ENCODE results near the gene MTHFD1. TPM values are rescaled to one million over a fixed set of nuclear protein-coding genes. Genes with fewer than 3 reads are reported as not detected.

MTHFD1 gene
- total and polyA plus RNA-seq, 9 of the 15 experiments (the other 6 are each of a cell fraction or from before 2014, with no cell fraction given): 66.7 to 158 (median 90.9) TPM

DNA sequence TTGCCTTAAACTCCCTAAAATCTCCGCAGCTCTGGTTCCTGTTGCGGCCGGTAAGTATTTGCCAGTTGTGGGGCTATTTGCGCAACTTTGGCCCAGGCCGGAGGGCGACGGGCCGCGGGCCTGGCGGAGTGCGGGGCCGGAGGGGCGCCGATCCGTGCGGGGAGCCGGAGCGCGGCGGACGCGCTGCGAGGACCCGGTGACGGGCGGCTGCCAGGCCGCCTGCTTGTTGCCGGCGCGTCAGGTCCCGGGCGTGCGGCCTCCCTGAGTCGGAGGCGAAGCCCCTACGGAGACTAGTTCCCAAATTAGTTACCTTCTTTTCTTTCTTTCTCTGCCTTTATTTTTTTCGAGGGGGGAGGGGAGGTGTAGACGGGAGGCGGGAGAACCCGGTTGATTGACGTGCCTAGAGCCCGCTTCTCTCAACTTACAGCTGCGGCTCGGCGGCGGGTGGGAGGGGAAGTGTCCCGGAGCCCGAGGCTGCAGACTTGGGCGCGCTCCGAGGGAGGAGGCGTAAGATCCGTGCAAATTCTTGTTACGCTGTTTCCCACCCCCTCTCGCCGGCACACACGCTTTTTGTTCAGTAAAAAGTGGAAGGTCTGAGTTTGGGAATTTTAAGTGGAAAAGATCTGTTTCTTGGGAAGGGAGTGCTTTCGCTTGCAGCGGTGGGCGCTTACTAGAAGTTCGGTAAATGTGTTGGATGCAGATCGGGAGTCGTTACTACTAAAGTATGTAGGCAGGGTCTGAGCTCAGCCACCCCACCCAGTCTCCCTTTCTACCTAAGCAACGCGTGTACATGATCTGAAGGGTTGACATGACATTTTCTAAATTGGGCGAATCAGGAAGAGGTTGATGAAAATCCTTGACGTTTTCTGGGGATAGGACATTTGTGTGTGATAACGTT lies 117.0 kb downstream of the MTHFD1 start (continued):
- no peak for TF ChIP-seq SAFB (IDR thresholded peaks at IDR 0.05; ENCODE audit: borderline replicate concordance, low read depth, low read length)
- 0 out of 2 replicates have a peak, but pooled peaks have one; percentile 10 for TF ChIP-seq ZKSCAN1 (IDR thresholded peaks at IDR 0.05; ENCODE audit: low read depth, low read length)
- TF ChIP-seq, protein P1, sequence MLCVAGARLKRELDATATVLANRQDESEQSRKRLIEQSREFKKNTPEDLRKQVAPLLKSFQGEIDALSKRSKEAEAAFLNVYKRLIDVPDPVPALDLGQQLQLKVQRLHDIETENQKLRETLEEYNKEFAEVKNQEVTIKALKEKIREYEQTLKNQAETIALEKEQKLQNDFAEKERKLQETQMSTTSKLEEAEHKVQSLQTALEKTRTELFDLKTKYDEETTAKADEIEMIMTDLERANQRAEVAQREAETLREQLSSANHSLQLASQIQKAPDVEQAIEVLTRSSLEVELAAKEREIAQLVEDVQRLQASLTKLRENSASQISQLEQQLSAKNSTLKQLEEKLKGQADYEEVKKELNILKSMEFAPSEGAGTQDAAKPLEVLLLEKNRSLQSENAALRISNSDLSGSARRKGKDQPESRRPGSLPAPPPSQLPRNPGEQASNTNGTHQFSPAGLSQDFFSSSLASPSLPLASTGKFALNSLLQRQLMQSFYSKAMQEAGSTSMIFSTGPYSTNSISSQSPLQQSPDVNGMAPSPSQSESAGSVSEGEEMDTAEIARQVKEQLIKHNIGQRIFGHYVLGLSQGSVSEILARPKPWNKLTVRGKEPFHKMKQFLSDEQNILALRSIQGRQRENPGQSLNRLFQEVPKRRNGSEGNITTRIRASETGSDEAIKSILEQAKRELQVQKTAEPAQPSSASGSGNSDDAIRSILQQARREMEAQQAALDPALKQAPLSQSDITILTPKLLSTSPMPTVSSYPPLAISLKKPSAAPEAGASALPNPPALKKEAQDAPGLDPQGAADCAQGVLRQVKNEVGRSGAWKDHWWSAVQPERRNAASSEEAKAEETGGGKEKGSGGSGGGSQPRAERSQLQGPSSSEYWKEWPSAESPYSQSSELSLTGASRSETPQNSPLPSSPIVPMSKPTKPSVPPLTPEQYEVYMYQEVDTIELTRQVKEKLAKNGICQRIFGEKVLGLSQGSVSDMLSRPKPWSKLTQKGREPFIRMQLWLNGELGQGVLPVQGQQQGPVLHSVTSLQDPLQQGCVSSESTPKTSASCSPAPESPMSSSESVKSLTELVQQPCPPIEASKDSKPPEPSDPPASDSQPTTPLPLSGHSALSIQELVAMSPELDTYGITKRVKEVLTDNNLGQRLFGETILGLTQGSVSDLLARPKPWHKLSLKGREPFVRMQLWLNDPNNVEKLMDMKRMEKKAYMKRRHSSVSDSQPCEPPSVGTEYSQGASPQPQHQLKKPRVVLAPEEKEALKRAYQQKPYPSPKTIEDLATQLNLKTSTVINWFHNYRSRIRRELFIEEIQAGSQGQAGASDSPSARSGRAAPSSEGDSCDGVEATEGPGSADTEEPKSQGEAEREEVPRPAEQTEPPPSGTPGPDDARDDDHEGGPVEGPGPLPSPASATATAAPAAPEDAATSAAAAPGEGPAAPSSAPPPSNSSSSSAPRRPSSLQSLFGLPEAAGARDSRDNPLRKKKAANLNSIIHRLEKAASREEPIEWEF (CRISPR knock-in tag; IDR thresholded peaks at IDR 0.05): no peak
- no peak for TF ChIP-seq NCOA1 (IDR thresholded peaks at IDR 0.05; ENCODE audit: low read depth)
- TF ChIP-seq ATF1 (CRISPR knock-in tag; IDR thresholded peaks at IDR 0.05): no peak
- no peak for TF ChIP-seq ATF1 (tag; IDR thresholded peaks at IDR 0.05)
- no peak for TF ChIP-seq ETV6 (IDR thresholded peaks at IDR 0.05; ENCODE audit: borderline replicate concordance in 1 of 2, low read depth in 2 of 2, low read length in 1 of 2)
- TF ChIP-seq ETV6 (CRISPR knock-in tag; IDR thresholded peaks at IDR 0.05; ENCODE audit: borderline replicate concordance): no peak
- TF ChIP-seq DPF2 (IDR thresholded peaks at IDR 0.05): 0 out of 2 replicates have a peak, but pooled peaks have one; percentile 17
- no peak for TF ChIP-seq HMGN3 (IDR thresholded peaks at IDR 0.05; ENCODE audit: borderline replicate concordance, extremely low read depth, insufficient read length, low read depth, low read length)
- TF ChIP-seq SMAD1 (IDR thresholded peaks at IDR 0.05; ENCODE audit: low read depth, low read length, partially characterized antibody): no peak
- TF ChIP-seq, protein P2, sequence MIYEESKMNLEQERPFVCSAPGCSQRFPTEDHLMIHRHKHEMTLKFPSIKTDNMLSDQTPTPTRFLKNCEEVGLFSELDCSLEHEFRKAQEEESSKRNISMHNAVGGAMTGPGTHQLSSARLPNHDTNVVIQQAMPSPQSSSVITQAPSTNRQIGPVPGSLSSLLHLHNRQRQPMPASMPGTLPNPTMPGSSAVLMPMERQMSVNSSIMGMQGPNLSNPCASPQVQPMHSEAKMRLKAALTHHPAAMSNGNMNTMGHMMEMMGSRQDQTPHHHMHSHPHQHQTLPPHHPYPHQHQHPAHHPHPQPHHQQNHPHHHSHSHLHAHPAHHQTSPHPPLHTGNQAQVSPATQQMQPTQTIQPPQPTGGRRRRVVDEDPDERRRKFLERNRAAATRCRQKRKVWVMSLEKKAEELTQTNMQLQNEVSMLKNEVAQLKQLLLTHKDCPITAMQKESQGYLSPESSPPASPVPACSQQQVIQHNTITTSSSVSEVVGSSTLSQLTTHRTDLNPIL (CRISPR knock-in tag; IDR thresholded peaks at IDR 0.05): no peak
- no peak for TF ChIP-seq MCM7 (IDR thresholded peaks at IDR 0.05)
- TF ChIP-seq, protein P3, sequence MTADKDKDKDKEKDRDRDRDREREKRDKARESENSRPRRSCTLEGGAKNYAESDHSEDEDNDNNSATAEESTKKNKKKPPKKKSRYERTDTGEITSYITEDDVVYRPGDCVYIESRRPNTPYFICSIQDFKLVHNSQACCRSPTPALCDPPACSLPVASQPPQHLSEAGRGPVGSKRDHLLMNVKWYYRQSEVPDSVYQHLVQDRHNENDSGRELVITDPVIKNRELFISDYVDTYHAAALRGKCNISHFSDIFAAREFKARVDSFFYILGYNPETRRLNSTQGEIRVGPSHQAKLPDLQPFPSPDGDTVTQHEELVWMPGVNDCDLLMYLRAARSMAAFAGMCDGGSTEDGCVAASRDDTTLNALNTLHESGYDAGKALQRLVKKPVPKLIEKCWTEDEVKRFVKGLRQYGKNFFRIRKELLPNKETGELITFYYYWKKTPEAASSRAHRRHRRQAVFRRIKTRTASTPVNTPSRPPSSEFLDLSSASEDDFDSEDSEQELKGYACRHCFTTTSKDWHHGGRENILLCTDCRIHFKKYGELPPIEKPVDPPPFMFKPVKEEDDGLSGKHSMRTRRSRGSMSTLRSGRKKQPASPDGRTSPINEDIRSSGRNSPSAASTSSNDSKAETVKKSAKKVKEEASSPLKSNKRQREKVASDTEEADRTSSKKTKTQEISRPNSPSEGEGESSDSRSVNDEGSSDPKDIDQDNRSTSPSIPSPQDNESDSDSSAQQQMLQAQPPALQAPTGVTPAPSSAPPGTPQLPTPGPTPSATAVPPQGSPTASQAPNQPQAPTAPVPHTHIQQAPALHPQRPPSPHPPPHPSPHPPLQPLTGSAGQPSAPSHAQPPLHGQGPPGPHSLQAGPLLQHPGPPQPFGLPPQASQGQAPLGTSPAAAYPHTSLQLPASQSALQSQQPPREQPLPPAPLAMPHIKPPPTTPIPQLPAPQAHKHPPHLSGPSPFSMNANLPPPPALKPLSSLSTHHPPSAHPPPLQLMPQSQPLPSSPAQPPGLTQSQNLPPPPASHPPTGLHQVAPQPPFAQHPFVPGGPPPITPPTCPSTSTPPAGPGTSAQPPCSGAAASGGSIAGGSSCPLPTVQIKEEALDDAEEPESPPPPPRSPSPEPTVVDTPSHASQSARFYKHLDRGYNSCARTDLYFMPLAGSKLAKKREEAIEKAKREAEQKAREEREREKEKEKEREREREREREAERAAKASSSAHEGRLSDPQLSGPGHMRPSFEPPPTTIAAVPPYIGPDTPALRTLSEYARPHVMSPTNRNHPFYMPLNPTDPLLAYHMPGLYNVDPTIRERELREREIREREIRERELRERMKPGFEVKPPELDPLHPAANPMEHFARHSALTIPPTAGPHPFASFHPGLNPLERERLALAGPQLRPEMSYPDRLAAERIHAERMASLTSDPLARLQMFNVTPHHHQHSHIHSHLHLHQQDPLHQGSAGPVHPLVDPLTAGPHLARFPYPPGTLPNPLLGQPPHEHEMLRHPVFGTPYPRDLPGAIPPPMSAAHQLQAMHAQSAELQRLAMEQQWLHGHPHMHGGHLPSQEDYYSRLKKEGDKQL (CRISPR knock-in tag; IDR thresholded peaks at IDR 0.05; ENCODE audit: borderline replicate concordance): no peak
- no peak for TF ChIP-seq SAP30 (IDR thresholded peaks at IDR 0.05; ENCODE audit: borderline replicate concordance, insufficient read depth, low read depth, low read length, poor library complexity, severe bottlenecking)
